Activated T-cell treated with anti-CD3 and anti-CD28 coated beads, Interleukin-2, amount 50 U/mL, for 48 hours (primary cell): ENCODE data around the gene RPS6KA2.

ENCODE experiments used
- DNase-seq, 2 experiments: peaks; one replicate each; pipeline ENCODE4 v3.0.0-alpha.2; 2020

RPS6KA2 gene

GRCh38 chr6:166567813-166568212 is 59.2 kb downstream of the RPS6KA2 start:
- DNase-seq: no peak

GRCh38 chr6:166567107-166567506 is 59.9 kb downstream of the RPS6KA2 start:
- no peak for DNase-seq

GRCh38 chr6:166566026-166567011 is 60.7 kb downstream of the RPS6KA2 start:
- DNase-seq: no peak

GRCh38 chr6:166565084-166565967 is 61.7 kb downstream of the RPS6KA2 start:
- no peak for DNase-seq

- no peak for DNase-seq
Measured at GRCh38 chr6:166563805-166564204, 63.2 kb downstream of the RPS6KA2 start.

GRCh38 chr6:166563200-166563599 is 63.9 kb downstream of the RPS6KA2 start:
- no peak for DNase-seq

GRCh38 chr6:166562726-166563125 is 64.3 kb downstream of the RPS6KA2 start:
- DNase-seq: no peak

GRCh38 chr6:166561771-166562359 is 65.2 kb downstream of the RPS6KA2 start:
- DNase-seq: no peak

GRCh38 chr6:166560222-166560621 is 66.8 kb downstream of the RPS6KA2 start:
- DNase-seq: no peak

GRCh38 chr6:166559662-166560061 is 67.4 kb downstream of the RPS6KA2 start:
- DNase-seq: no peak

GRCh38 chr6:166559211-166559610 is 67.8 kb downstream of the RPS6KA2 start:
- DNase-seq: no peak

GRCh38 chr6:166558156-166559005 is 68.7 kb downstream of the RPS6KA2 start:
- no peak for DNase-seq

GRCh38 chr6:166556863-166557322 is 70.2 kb downstream of the RPS6KA2 start:
- DNase-seq: peak; percentile 23

- no peak for DNase-seq
Measured at GRCh38 chr6:166556336-166556735, 70.7 kb downstream of the RPS6KA2 start.

- no peak for DNase-seq
Measured at GRCh38 chr6:166555086-166555485, 72.0 kb downstream of the RPS6KA2 start.

- DNase-seq: no peak
Measured at GRCh38 chr6:166554316-166554715, 72.7 kb downstream of the RPS6KA2 start.

- DNase-seq: no peak
Measured at GRCh38 chr6:166553563-166554271, 73.3 kb downstream of the RPS6KA2 start.

- DNase-seq: no peak
Measured at GRCh38 chr6:166552600-166552999, 74.5 kb downstream of the RPS6KA2 start.

- DNase-seq: no peak
Measured at GRCh38 chr6:166551754-166552495, 75.1 kb downstream of the RPS6KA2 start.

GRCh38 chr6:166546653-166547052 is 80.4 kb downstream of the RPS6KA2 start:
- DNase-seq: no peak
